ENCODE data around the gene LRRIQ4.

DNA sequence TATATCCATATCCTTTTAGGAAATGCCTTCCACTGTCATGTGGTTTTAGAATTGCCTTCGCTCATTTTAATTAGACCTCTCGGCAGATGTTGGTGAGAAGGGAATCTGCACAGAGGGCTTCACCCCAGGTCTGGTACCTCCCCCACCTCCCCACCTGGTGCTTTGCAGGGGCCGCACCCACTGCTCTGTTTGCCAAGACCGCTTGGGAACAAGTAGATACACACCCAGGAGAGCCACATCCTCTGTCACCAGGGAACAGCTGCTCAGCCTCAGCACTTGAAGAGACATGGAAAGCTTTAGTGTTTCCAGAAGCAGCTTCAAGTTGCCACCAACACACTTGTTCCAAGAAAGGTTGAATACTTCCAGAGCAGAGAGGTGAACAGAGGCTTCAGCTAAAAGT, 35.2 kb downstream of the LRRIQ4 start:
- TF ChIP-seq BHLHE40 (IDR thresholded peaks at IDR 0.05; ENCODE audit: borderline replicate concordance) (no peak), ELF4 (IDR thresholded peaks at IDR 0.05) (no peak), ARNT (IDR thresholded peaks at IDR 0.05) (no peak), FOXK2 (IDR thresholded peaks at IDR 0.05) (no peak)
- TF ChIP-seq, protein P1, sequence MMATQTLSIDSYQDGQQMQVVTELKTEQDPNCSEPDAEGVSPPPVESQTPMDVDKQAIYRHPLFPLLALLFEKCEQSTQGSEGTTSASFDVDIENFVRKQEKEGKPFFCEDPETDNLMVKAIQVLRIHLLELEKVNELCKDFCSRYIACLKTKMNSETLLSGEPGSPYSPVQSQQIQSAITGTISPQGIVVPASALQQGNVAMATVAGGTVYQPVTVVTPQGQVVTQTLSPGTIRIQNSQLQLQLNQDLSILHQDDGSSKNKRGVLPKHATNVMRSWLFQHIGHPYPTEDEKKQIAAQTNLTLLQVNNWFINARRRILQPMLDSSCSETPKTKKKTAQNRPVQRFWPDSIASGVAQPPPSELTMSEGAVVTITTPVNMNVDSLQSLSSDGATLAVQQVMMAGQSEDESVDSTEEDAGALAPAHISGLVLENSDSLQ (IDR thresholded peaks at IDR 0.05) = no peak

Measured in HEK293T (cell line).